ENCODE data around the gene UVRAG.

- TF ChIP-seq POLR2A (IDR thresholded peaks at IDR 0.05; ENCODE audit: low read length) (no peak), GATA1 (IDR thresholded peaks at IDR 0.05; ENCODE audit: low read depth, low read length) (no peak)
Observed at GRCh38 chr11:76096552-76096951, 281.5 kb downstream of the UVRAG start.
